A549 (cell line): Measurements from ENCODE around the gene NGRN.

Source experiments
- EP300 ChIP-seq, 2 experiments: fragments of >200 bp; sonication (Bioruptor Twin); formaldehyde crosslinking; IDR thresholded peaks; 2 replicates in 1 of 2; 3 replicates in 1 of 2; pipeline ENCODE4 v1.6.1; 2016 to 2017
- HEYL ChIP-seq: fragments of 250-450 bp; sonication (Bioruptor Pico); IDR thresholded peaks from 2 replicates; pipeline ENCODE4 v1.8.0; 2021; ENCODE audit warnings: mild to moderate bottlenecking, moderate library complexity
- NPAS2 ChIP-seq: fragments of 250-450 bp; sonication (Bioruptor Pico); IDR thresholded peaks from 2 replicates; pipeline ENCODE4 v1.8.0; 2022; ENCODE audit warnings: mild to moderate bottlenecking, moderate library complexity, borderline replicate concordance
- POLR2A ChIP-seq: IDR thresholded peaks from 2 replicates; pipeline ENCODE4 v1.6.1; 2012; ENCODE audit warnings: mild to moderate bottlenecking, low read length
- ZFP36 ChIP-seq: fragments of 450-650 bp; IDR thresholded peaks from 2 replicates; pipeline ENCODE4 v1.6.1; 2014; ENCODE audit warnings: borderline replicate concordance; ENCODE audit not compliant: partially characterized antibody
- TF ChIP-seq, protein P1 (sequence below): IDR thresholded peaks from 2 replicates; pipeline ENCODE4 v1.6.1; 2012
- TF ChIP-seq, protein P2 (sequence below): fragments of >200 bp; sonication (Bioruptor Twin); formaldehyde crosslinking; IDR thresholded peaks from 3 replicates; pipeline ENCODE4 v1.5.1; 2016
- TF ChIP-seq, protein P3 (sequence below): fragments of 250-450 bp; sonication (Bioruptor Pico); IDR thresholded peaks from 2 replicates; pipeline ENCODE4 v1.5.0; 2020; ENCODE audit warnings: low read depth, mild to moderate bottlenecking, moderate library complexity
- TF ChIP-seq, protein P4 (sequence below): IDR thresholded peaks from 2 replicates; pipeline ENCODE4 v1.6.1; 2012; ENCODE audit warnings: low read depth, borderline replicate concordance

DNA sequence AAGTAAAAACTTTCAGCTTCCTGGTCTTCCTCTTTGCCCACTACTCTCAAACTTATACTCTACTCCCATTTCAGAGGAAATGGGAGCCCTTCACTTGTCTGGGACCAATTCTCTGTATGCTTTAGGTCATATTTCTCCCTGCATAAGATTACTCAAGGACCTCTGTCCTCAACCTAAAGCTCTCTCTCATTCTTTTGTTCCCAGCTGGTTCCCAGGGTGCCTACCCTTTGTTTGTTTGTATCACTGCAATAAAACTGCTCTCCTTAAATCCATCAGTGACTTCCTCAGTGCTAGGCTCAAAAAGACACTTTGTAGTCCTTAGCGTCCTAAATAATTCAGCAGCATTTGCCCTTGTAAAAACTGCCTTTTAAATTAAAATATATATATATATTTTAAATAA is 2.9 kb downstream of the NGRN start:
- TF ChIP-seq, protein P1, sequence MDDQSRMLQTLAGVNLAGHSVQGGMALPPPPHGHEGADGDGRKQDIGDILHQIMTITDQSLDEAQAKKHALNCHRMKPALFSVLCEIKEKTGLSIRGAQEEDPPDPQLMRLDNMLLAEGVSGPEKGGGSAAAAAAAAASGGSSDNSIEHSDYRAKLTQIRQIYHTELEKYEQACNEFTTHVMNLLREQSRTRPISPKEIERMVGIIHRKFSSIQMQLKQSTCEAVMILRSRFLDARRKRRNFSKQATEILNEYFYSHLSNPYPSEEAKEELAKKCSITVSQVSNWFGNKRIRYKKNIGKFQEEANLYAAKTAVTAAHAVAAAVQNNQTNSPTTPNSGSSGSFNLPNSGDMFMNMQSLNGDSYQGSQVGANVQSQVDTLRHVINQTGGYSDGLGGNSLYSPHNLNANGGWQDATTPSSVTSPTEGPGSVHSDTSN = no peak
- no peak for TF ChIP-seq POLR2A
- no peak for TF ChIP-seq EP300 (IDR thresholded peaks at IDR 0.05)
- TF ChIP-seq, protein P2, sequence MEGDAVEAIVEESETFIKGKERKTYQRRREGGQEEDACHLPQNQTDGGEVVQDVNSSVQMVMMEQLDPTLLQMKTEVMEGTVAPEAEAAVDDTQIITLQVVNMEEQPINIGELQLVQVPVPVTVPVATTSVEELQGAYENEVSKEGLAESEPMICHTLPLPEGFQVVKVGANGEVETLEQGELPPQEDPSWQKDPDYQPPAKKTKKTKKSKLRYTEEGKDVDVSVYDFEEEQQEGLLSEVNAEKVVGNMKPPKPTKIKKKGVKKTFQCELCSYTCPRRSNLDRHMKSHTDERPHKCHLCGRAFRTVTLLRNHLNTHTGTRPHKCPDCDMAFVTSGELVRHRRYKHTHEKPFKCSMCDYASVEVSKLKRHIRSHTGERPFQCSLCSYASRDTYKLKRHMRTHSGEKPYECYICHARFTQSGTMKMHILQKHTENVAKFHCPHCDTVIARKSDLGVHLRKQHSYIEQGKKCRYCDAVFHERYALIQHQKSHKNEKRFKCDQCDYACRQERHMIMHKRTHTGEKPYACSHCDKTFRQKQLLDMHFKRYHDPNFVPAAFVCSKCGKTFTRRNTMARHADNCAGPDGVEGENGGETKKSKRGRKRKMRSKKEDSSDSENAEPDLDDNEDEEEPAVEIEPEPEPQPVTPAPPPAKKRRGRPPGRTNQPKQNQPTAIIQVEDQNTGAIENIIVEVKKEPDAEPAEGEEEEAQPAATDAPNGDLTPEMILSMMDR = no peak
- TF ChIP-seq HEYL = no peak
- TF ChIP-seq, protein P3, sequence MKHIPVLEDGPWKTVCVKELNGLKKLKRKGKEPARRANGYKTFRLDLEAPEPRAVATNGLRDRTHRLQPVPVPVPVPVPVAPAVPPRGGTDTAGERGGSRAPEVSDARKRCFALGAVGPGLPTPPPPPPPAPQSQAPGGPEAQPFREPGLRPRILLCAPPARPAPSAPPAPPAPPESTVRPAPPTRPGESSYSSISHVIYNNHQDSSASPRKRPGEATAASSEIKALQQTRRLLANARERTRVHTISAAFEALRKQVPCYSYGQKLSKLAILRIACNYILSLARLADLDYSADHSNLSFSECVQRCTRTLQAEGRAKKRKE = no peak
- TF ChIP-seq, protein P4, sequence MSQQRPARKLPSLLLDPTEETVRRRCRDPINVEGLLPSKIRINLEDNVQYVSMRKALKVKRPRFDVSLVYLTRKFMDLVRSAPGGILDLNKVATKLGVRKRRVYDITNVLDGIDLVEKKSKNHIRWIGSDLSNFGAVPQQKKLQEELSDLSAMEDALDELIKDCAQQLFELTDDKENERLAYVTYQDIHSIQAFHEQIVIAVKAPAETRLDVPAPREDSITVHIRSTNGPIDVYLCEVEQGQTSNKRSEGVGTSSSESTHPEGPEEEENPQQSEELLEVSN = no peak
- TF ChIP-seq NPAS2 (CRISPR knock-in tag) = no peak
- no peak for TF ChIP-seq ZFP36
